Astrocyte (in vitro differentiated cells and primary cell): Measurements from ENCODE around the gene NELFB. TPM values are rescaled to one million over a fixed set of nuclear protein-coding genes. Genes with fewer than 3 reads are reported as not detected.

Experiments
- DNase-seq: peaks from one replicate; pipeline ENCODE4 v3.0.0-alpha.2; 2010; ENCODE audit warnings: low read depth
- FAIRE-seq: peaks from 2 replicates; lab custom pipeline; 2011; peaks lifted over from hg19 to GRCh38; lab: Jason Lieb, UNC
- H2AFZ ChIP-seq: 2 replicates; pipeline ENCODE4 v1.6.0; 2012; ENCODE audit warnings: low read depth, low read length, inconsistent platforms
- H3K27ac ChIP-seq: 2 replicates; pipeline ENCODE4 v1.5.1; 2011; ENCODE audit warnings: low read depth, low read length, inconsistent platforms
- H3K27me3 ChIP-seq: 2 replicates; pipeline ENCODE4 v1.6.0; 2011; ENCODE audit warnings: low read length, inconsistent platforms; ENCODE audit not compliant: insufficient read depth
- H3K36me3 ChIP-seq: 2 replicates; pipeline ENCODE4 v1.5.1; 2011; ENCODE audit warnings: low read length, inconsistent platforms; ENCODE audit not compliant: insufficient read depth
- H3K4me1 ChIP-seq: 2 replicates; pipeline ENCODE4 v1.5.1; 2011; ENCODE audit warnings: low read length, inconsistent platforms; ENCODE audit not compliant: insufficient read depth
- H3K4me2 ChIP-seq: 2 replicates; pipeline ENCODE4 v1.6.0; 2012; ENCODE audit warnings: low read length, inconsistent platforms
- H3K4me3 ChIP-seq: 2 replicates; pipeline ENCODE4 v1.5.1; 2011; ENCODE audit warnings: low read depth, mild to moderate bottlenecking, low read length, inconsistent platforms; ENCODE audit not compliant: insufficient read depth
- H3K79me2 ChIP-seq: 2 replicates; pipeline ENCODE4 v1.6.0; 2012; ENCODE audit warnings: mild to moderate bottlenecking, low read length, inconsistent platforms; ENCODE audit not compliant: insufficient read depth
- H3K9ac ChIP-seq: 2 replicates; pipeline ENCODE4 v1.6.0; 2012; ENCODE audit warnings: mild to moderate bottlenecking, low read length, inconsistent platforms
- H3K9me3 ChIP-seq: 2 replicates; pipeline ENCODE4 v1.5.1; 2012; ENCODE audit warnings: low read depth, mild to moderate bottlenecking, low read length, inconsistent platforms; ENCODE audit not compliant: insufficient read depth
- H4K20me1 ChIP-seq: 2 replicates; pipeline ENCODE4 v1.6.0; 2012; ENCODE audit warnings: low read length, inconsistent platforms; ENCODE audit not compliant: insufficient read depth
- H3K27ac Mint-ChIP-seq: one replicate; pipeline ENCODE4 v1.8.0; 2021; ENCODE audit warnings: mild to moderate bottlenecking, mixed read lengths; ENCODE audit not compliant: unreplicated experiment
- H3K27me3 Mint-ChIP-seq: one replicate; pipeline ENCODE4 v1.8.0; 2021; ENCODE audit warnings: low read depth, mixed read lengths; ENCODE audit not compliant: unreplicated experiment
- H3K36me3 Mint-ChIP-seq: one replicate; pipeline ENCODE4 v1.8.0; 2021; ENCODE audit warnings: low read depth, mixed read lengths; ENCODE audit not compliant: unreplicated experiment
- H3K4me1 Mint-ChIP-seq: one replicate; pipeline ENCODE4 v1.8.0; 2021; ENCODE audit warnings: low read depth, mixed read lengths; ENCODE audit not compliant: unreplicated experiment
- H3K4me3 Mint-ChIP-seq: one replicate; pipeline ENCODE4 v1.8.0; 2021; ENCODE audit warnings: mild to moderate bottlenecking, moderate library complexity, mixed read lengths; ENCODE audit not compliant: unreplicated experiment
- H3K9me3 Mint-ChIP-seq: one replicate; pipeline ENCODE4 v1.8.0; 2021; ENCODE audit warnings: mild to moderate bottlenecking, mixed read lengths; ENCODE audit not compliant: unreplicated experiment
- EZH2 ChIP-seq: IDR thresholded peaks from 2 replicates; pipeline ENCODE4 v1.6.1; 2012; ENCODE audit warnings: mild to moderate bottlenecking, low read length, inconsistent platforms; ENCODE audit not compliant: insufficient read depth
- total RNA-seq: library from RNA; stranded (reverse); gene quantifications from 2 replicates; pipeline ENCODE4 v1.2.1, GENCODE V29; 2021
- TF ChIP-seq, protein P1 (sequence below): IDR thresholded peaks from 2 replicates; pipeline ENCODE4 v1.5.1; 2011; ENCODE audit warnings: low read depth, mild to moderate bottlenecking, inconsistent platforms, low read length, moderate library complexity; ENCODE audit not compliant: insufficient read depth

NELFB gene
- total RNA-seq, 1 donor from 2014 or later = 48.9 TPM

GRCh38 chr9:137278061-137278701 lies 23.1 kb downstream of the NELFB start:
- H3K9me3 Mint-ChIP-seq = no peaks in the 10 kb centered on the region
- Histone ChIP-seq H3K79me2 (peaks cover 28% of the 10 kb centered on the region), H3K36me3 (no peaks in the 10 kb centered on the region), H3K27me3 (no peaks in the 10 kb centered on the region), H3K4me2 (peak overlapping the region; percentile 93), H3K4me1 (peaks cover 32% of the 10 kb centered on the region), H3K9me3 (no peaks in the 10 kb centered on the region), H3K9ac (peak overlapping the region; percentile 74), H2AFZ (no peak overlapping the region), H3K27ac (peak overlapping the region; percentile 40), H4K20me1 (peaks cover 54% of the 10 kb centered on the region), H3K4me3 (peak overlapping the region; percentile 73)
- no peaks in the 10 kb centered on the region for H3K4me1 Mint-ChIP-seq
- peak overlapping the region; percentile 80 for H3K4me3 Mint-ChIP-seq
- H3K27ac Mint-ChIP-seq = no peak overlapping the region
- FAIRE-seq (no peak), DNase-seq (no peak)
- no peaks in the 10 kb centered on the region for H3K27me3 Mint-ChIP-seq
- peaks cover 3% of the 10 kb centered on the region for H3K36me3 Mint-ChIP-seq
- TF ChIP-seq EZH2 = no peak
- TF ChIP-seq, protein P1, sequence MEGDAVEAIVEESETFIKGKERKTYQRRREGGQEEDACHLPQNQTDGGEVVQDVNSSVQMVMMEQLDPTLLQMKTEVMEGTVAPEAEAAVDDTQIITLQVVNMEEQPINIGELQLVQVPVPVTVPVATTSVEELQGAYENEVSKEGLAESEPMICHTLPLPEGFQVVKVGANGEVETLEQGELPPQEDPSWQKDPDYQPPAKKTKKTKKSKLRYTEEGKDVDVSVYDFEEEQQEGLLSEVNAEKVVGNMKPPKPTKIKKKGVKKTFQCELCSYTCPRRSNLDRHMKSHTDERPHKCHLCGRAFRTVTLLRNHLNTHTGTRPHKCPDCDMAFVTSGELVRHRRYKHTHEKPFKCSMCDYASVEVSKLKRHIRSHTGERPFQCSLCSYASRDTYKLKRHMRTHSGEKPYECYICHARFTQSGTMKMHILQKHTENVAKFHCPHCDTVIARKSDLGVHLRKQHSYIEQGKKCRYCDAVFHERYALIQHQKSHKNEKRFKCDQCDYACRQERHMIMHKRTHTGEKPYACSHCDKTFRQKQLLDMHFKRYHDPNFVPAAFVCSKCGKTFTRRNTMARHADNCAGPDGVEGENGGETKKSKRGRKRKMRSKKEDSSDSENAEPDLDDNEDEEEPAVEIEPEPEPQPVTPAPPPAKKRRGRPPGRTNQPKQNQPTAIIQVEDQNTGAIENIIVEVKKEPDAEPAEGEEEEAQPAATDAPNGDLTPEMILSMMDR = no peak

- Mint-ChIP-seq H3K9me3 (no peaks in the 10 kb centered on the region), H3K4me3 (no peak overlapping the region), H3K27ac (no peak overlapping the region), H3K27me3 (no peaks in the 10 kb centered on the region), H3K4me1 (no peaks in the 10 kb centered on the region), H3K36me3 (peaks cover 3% of the 10 kb centered on the region)
- Histone ChIP-seq H3K9ac (peak overlapping the region; percentile 74), H3K4me2 (peak overlapping the region; percentile 93), H3K9me3 (no peaks in the 10 kb centered on the region), H3K27ac (no peak overlapping the region), H3K4me1 (peaks cover 32% of the 10 kb centered on the region), H3K79me2 (peaks cover 28% of the 10 kb centered on the region), H4K20me1 (peaks cover 47% of the 10 kb centered on the region), H3K4me3 (peak overlapping the region; percentile 42), H3K36me3 (no peaks in the 10 kb centered on the region), H3K27me3 (no peaks in the 10 kb centered on the region), H2AFZ (no peak overlapping the region)
- no peak for DNase-seq
- no peak for TF ChIP-seq EZH2
- TF ChIP-seq, protein P1 = no peak
- FAIRE-seq = no peak
These were observed 23.9 kb downstream of the NELFB start for GRCh38 chr9:137278721-137279711.
